ENCODE measurements around the gene TMEM175. TPM values are rescaled to one million over a fixed set of nuclear protein-coding genes. Genes with fewer than 3 reads are reported as not detected.

TMEM175 gene
- total and polyA plus RNA-seq, 9 of the 15 experiments (the other 6 are each of a cell fraction or from before 2014, with no cell fraction given), result 0.13 to 30.9 (median 9.4) TPM

DNA sequence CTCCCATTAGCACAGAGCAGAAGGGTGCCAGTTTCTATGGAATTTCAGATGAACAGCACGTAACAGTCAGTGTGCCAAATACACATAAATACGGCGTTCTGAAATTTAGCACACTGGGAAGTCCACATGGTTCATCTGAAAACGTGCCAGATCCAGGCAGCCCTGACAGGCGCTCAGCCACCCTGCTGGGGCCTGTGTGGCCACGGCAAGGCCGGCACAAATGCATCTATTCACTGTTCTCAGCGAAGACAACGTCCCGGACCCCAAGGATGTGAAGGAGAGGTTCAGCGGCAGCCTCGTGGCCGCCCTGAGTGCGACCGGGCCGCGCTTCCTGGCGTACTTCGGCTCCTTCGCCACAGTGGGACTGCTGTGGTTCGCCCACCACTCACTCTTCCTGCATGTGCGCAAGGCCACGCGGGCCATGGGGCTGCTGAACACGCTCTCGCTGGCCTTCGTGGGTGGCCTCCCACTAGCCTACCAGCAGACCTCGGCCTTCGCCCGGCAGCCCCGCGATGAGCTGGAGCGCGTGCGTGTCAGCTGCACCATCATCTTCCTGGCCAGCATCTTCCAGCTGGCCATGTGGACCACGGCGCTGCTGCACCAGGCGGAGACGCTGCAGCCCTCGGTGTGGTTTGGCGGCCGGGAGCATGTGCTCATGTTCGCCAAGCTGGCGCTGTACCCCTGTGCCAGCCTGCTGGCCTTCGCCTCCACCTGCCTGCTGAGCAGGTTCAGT, 25.5 kb downstream of the TMEM175 start (continued):
- TF ChIP-seq MLX (CRISPR knock-in tag; conservative IDR thresholded peaks at IDR 0.05) (no peak), RBM22 (IDR thresholded peaks at IDR 0.05; ENCODE audit: low read depth, low read length, poor library complexity, severe bottlenecking) (peak; percentile 75), KLF1 (tag; IDR thresholded peaks at IDR 0.05) (no peak), RBFOX2 (IDR thresholded peaks at IDR 0.05; ENCODE audit: low read depth, low read length) (peak; percentile 55), ZNF436 (CRISPR knock-in tag; IDR thresholded peaks at IDR 0.05) (no peak), SETDB1 (IDR thresholded peaks at IDR 0.05; ENCODE audit: low read length) (no peak)
- TF ChIP-seq, protein P1, sequence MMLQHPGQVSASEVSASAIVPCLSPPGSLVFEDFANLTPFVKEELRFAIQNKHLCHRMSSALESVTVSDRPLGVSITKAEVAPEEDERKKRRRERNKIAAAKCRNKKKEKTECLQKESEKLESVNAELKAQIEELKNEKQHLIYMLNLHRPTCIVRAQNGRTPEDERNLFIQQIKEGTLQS (IDR thresholded peaks at IDR 0.05), result no peak
- TF ChIP-seq, protein P1 (CRISPR knock-in tag; conservative IDR thresholded peaks at IDR 0.05), result no peak

DNA sequence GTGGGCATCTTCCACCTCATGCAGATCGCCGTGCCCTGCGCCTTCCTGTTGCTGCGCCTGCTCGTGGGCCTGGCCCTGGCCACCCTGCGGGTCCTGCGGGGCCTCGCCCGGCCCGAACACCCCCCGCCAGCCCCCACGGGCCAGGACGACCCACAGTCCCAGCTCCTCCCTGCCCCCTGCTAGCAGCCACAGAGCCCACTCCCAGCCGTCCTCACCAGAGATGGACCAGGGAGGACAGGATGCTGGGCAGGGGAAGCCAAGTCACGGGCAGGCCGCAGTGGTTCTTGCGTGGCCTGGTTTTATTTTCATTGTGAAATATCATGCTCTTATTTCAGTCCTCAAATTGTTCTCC, 26.0 kb downstream of the TMEM175 start:
- no TSS peak for BruUV-seq (replicated peaks)
- POLR2A ChIA-PET, result interaction anchor here (0.6 kb wide), 1 partner anchor 12 kb away, joined by 3 read pairs; no protein-coding TSS in a partner anchor
- TF ChIP-seq ARID3B (CRISPR knock-in tag; IDR thresholded peaks at IDR 0.05; ENCODE audit: borderline replicate concordance) (no peak), RBFOX2 (IDR thresholded peaks at IDR 0.05; ENCODE audit: low read depth, low read length) (peak; percentile 18; the same call in 1 of the 2 replicates), RBM22 (IDR thresholded peaks at IDR 0.05; ENCODE audit: low read depth, low read length, poor library complexity, severe bottlenecking) (peak; percentile 13)
- FAIRE-seq (no peak), DNase-seq (ENCODE audit: extremely low read depth in 1 of 4, low spot score in 3 of 4) (no peak), ATAC-seq (no peak)
- no peak overlapping the region for H3K27ac ChIP-seq (ENCODE audit: extremely low read depth, low read depth, low read length)
- no peaks in the 10 kb centered on the region for H3K27me3 ChIP-seq (ENCODE audit: control insufficient read depth in 2 of 2, insufficient read depth in 2 of 2, low read length in 2 of 2)
- H4K20me1 ChIP-seq (replicated peaks; ENCODE audit: control insufficient read depth, insufficient read depth, low read length), result no peaks in the 10 kb centered on the region
- CTCF ChIA-PET (ENCODE audit: low intra/inter-chr PET ratio), result no interaction called here
- no peak overlapping the region for H3K4me2 ChIP-seq (ENCODE audit: insufficient read depth, low read length)
- H3K9me3 ChIP-seq (replicated peaks; ENCODE audit: control insufficient read depth, insufficient read depth, low read depth, low read length), result no peaks in the 10 kb centered on the region
- 86% methylated on average over 14 of the region's 17 CpGs for WGBS (ENCODE audit: insufficient coverage, low coverage, missing lambda C conversion rate)
- H3K9ac ChIP-seq (ENCODE audit: insufficient read depth in 1 of 2, low read depth in 2 of 2, low read length in 2 of 2), result no peak overlapping the region
- H3K9me1 ChIP-seq (ENCODE audit: control insufficient read depth, insufficient read depth, low read length), result no peaks in the 10 kb centered on the region
- intact Hi-C loops (cut with micrococcal nuclease) (no loop called here), in situ Hi-C loops (cut with MboI) (no loop called here)
- peaks cover 0 to 42% of the 10 kb centered on the region in 2 experiments; a peak in 2 of 5 replicates for H3K4me1 ChIP-seq (replicated peaks in 1 of 2; ENCODE audit: control insufficient read depth in 2 of 2, insufficient read depth in 2 of 2, low read length in 2 of 2)
- no peaks in the 10 kb centered on the region for H3K79me2 ChIP-seq (ENCODE audit: control insufficient read depth, insufficient read depth, low read length)
- no peak overlapping the region for H2AFZ ChIP-seq (ENCODE audit: low read depth, low read length)
- H3K36me3 ChIP-seq (ENCODE audit: control insufficient read depth, insufficient read depth, low read length), result peaks cover 12% of the 10 kb centered on the region; the same call in 1 of the 3 replicates
- H3K4me3 ChIP-seq, result no peak overlapping the region

Data from K562 (cell line).